ENCODE measurements around the gene DLGAP3.

DNA sequence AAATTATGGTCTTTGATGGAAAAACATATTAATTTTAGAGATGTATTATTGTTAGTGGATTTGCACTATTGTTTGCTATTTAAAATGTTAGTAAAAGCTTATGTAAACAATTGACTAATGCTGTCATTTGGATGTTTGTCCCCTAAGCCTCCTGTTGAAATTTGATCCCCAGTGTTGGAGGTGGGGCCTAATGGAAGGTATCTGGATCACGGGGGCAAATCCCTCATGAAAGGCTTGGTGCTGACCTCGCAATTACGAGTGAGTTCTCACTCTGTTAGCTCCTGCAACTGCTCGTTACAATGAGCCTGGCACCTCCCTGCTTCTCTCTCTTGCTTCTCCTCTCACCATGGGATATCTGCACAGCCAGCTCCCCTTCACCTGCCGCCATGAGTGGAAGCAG lies 41.4 kb upstream of the DLGAP3 start:
- TF ChIP-seq, protein P1, sequence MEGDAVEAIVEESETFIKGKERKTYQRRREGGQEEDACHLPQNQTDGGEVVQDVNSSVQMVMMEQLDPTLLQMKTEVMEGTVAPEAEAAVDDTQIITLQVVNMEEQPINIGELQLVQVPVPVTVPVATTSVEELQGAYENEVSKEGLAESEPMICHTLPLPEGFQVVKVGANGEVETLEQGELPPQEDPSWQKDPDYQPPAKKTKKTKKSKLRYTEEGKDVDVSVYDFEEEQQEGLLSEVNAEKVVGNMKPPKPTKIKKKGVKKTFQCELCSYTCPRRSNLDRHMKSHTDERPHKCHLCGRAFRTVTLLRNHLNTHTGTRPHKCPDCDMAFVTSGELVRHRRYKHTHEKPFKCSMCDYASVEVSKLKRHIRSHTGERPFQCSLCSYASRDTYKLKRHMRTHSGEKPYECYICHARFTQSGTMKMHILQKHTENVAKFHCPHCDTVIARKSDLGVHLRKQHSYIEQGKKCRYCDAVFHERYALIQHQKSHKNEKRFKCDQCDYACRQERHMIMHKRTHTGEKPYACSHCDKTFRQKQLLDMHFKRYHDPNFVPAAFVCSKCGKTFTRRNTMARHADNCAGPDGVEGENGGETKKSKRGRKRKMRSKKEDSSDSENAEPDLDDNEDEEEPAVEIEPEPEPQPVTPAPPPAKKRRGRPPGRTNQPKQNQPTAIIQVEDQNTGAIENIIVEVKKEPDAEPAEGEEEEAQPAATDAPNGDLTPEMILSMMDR (IDR thresholded peaks at IDR 0.05) = no peak
- TF ChIP-seq POLR2A (IDR thresholded peaks at IDR 0.05; ENCODE audit: low read depth) (no peak), EP300 (IDR thresholded peaks at IDR 0.05) (no peak), POLR2AphosphoS5 (IDR thresholded peaks at IDR 0.05) (no peak)

Measured in esophagus muscularis mucosa (tissue), 4 donors.